HepG2 (cell line): Measurements from ENCODE around the gene TMA7B. TPM values are rescaled to one million over a fixed set of nuclear protein-coding genes. Genes with fewer than 3 reads are reported as not detected.

Source experiments
- ATAC-seq: fragments of 200-7000 bp; cut with Tn5 transposase; 3 replicates; pipeline ENCODE4 v1.9.1; 2020; ENCODE audit warnings: mild to moderate bottlenecking, moderate library complexity
- BruUV-seq: library from RNA; stranded (reverse); fragments of 400-500 nt; replicated peaks from 2 replicates; lab custom pipeline; 2021; lab: Mats Ljungman, UMichigan
- CTCF ChIA-PET: fragments of 300-600 bp; formaldehyde crosslinking; extraction: SDS; loops from one replicate; lab custom pipeline; 2021; ENCODE audit warnings: low total read pairs, inconsistent platforms, low intra/inter-chr PET ratio; lab: Yijun Ruan, JAX
- POLR2A ChIA-PET: fragments of 350-600 bp; sonication (Branson Sonifier 250); formaldehyde crosslinking; loops from one replicate; lab custom pipeline; 2020; ENCODE audit warnings: antibody characterized with exemption, inconsistent platforms; lab: Yijun Ruan, JAX
- DNase-seq: peaks from one replicate; pipeline ENCODE4 v3.0.0-alpha.2; 2015; ENCODE audit warnings: low spot score
- FAIRE-seq: peaks from 3 replicates; lab custom pipeline; 2011; peaks lifted over from hg19 to GRCh38; lab: Jason Lieb, UNC
- H2AFZ ChIP-seq: one replicate; pipeline ENCODE4 v1.6.1; 2011; ENCODE audit warnings: low read length, inconsistent platforms
- H3K27ac ChIP-seq: fragments of 300-600 bp; 3 replicates; pipeline ENCODE4 v1.8.0; 2011; ENCODE audit warnings: mixed run types, mild to moderate bottlenecking, mixed read lengths, low read length, inconsistent platforms; ENCODE audit not compliant: insufficient read depth; ENCODE audit errors: extremely low read length
- H3K27me3 ChIP-seq, 2 experiments: fragments of 200-600 bp in 1 of 2; 2 replicates in 1 of 2; 3 replicates in 1 of 2; pipeline versions ENCODE4 v1.6.0 to v1.8.0; 2011; ENCODE audit warnings: low read length in 2 of 2, mild to moderate bottlenecking in 2 of 2, moderate library complexity in 2 of 2, inconsistent platforms in 1 of 2; ENCODE audit not compliant: insufficient read depth in 2 of 2, control insufficient read depth in 1 of 2
- H3K36me3 ChIP-seq, 2 experiments: fragments of 200-600 bp in 1 of 2; replicated peaks in 1 of 2; 2 replicates in 1 of 2; 3 replicates in 1 of 2; pipeline versions ENCODE4 v1.5.1 to v1.8.0; 2011; ENCODE audit warnings: low read length in 2 of 2, inconsistent platforms in 1 of 2; ENCODE audit not compliant: insufficient read depth in 2 of 2, control insufficient read depth in 1 of 2
- H3K4me1 ChIP-seq: 2 replicates; pipeline ENCODE4 v1.5.1; 2012; ENCODE audit warnings: low read length, inconsistent platforms; ENCODE audit not compliant: insufficient read depth
- H3K4me2 ChIP-seq: 2 replicates; pipeline ENCODE4 v1.6.0; 2011; ENCODE audit warnings: low read depth, low read length, inconsistent platforms
- H3K4me3 ChIP-seq, 3 experiments: fragments of 200-600 bp in 1 of 3; sonication (generic), shearing (Covaris generic) in 1 of 3; replicated peaks in 1 of 3; 2 replicates each; pipeline ENCODE4 v1.5.1; 2011 to 2016; ENCODE audit warnings: low read length in 3 of 3, inconsistent platforms in 2 of 3, low read depth in 2 of 3, mild to moderate bottlenecking in 2 of 3, control low read depth in 1 of 3, mixed read lengths in 1 of 3; ENCODE audit not compliant: insufficient read depth in 1 of 3
- H3K79me2 ChIP-seq: one replicate; pipeline ENCODE4 v1.6.1; 2011; ENCODE audit warnings: low read length, inconsistent platforms; ENCODE audit not compliant: insufficient read depth
- H3K9ac ChIP-seq: 2 replicates; pipeline ENCODE4 v1.6.0; 2011; ENCODE audit warnings: mild to moderate bottlenecking, low read depth, low read length, inconsistent platforms; ENCODE audit not compliant: insufficient read depth
- H3K9me3 ChIP-seq: 2 replicates; pipeline ENCODE4 v1.5.1; 2012; ENCODE audit warnings: mild to moderate bottlenecking, low read length
- H4K20me1 ChIP-seq: 2 replicates; pipeline ENCODE4 v1.6.0; 2011; ENCODE audit warnings: inconsistent platforms, mild to moderate bottlenecking, low read length, moderate library complexity; ENCODE audit not compliant: insufficient read depth
- HDAC1 ChIP-seq: sonication (generic); formaldehyde crosslinking; IDR thresholded peaks from 2 replicates; pipeline ENCODE4 v1.5.1; 2020; ENCODE audit warnings: mild to moderate bottlenecking, missing genetic modification reagents
- IKZF1 ChIP-seq: fragments of 450-650 bp; IDR thresholded peaks from 2 replicates; pipeline ENCODE4 v1.7.1; 2016
- MIER2 ChIP-seq: IDR thresholded peaks from 2 replicates; pipeline ENCODE4 v1.6.1; 2016; ENCODE audit warnings: missing biosample characterization, missing genetic modification reagents
- NKX3-1 ChIP-seq: sonication (generic); formaldehyde crosslinking; IDR thresholded peaks from 2 replicates; pipeline ENCODE4 v1.5.0; 2020; ENCODE audit warnings: missing genetic modification reagents
- PAF1 ChIP-seq: IDR thresholded peaks from 2 replicates; pipeline ENCODE4 v1.6.1; 2016; ENCODE audit warnings: missing genetic modification reagents, missing compliant biosample characterization
- SMC3 ChIP-seq: IDR thresholded peaks from 2 replicates; pipeline ENCODE4 v1.6.1; 2011; ENCODE audit warnings: low read length, improper control_type of control experiment
- XRCC5 ChIP-seq: fragments of 200-400 bp; formaldehyde crosslinking; optimal IDR thresholded peaks from 2 replicates; pipeline ENCODE3; 2017; ENCODE audit warnings: mild to moderate bottlenecking, low read length
- ZKSCAN5 ChIP-seq: sonication (generic); formaldehyde crosslinking; IDR thresholded peaks from 2 replicates; pipeline ENCODE4 v1.5.1; 2020; ENCODE audit warnings: mild to moderate bottlenecking, missing genetic modification reagents
- ZNF431 ChIP-seq: sonication (generic); formaldehyde crosslinking; IDR thresholded peaks from 2 replicates; pipeline ENCODE4 v1.9.0; 2022; ENCODE audit warnings: missing genetic modification reagents, low read depth, mild to moderate bottlenecking, borderline replicate concordance
- ZNF484 ChIP-seq: sonication (generic); formaldehyde crosslinking; IDR thresholded peaks from 2 replicates; pipeline ENCODE4 v1.5.1; 2020; ENCODE audit warnings: mild to moderate bottlenecking, low read depth, missing genetic modification reagents, borderline replicate concordance
- ZNF562 ChIP-seq: sonication (generic); formaldehyde crosslinking; IDR thresholded peaks from 2 replicates; pipeline ENCODE4 v1.8.0; 2022; ENCODE audit warnings: missing genetic modification reagents, borderline replicate concordance
- ZNF749 ChIP-seq: sonication (generic); formaldehyde crosslinking; IDR thresholded peaks from 2 replicates; pipeline ENCODE4 v1.8.0; 2022; ENCODE audit warnings: mild to moderate bottlenecking, missing genetic modification reagents, moderate library complexity, borderline replicate concordance
- WGBS: methylation state at CpG from one replicate; pipeline ENCODE4 v1.1.6; 2017; ENCODE audit warnings: low lambda C conversion rate; 5-methylcytosine and 5-hydroxymethylcytosine counted together
- in situ Hi-C: cut with HindIII; loops from 2 replicates; pipeline ENCODE4 v1.10.0; 2017; ENCODE audit warnings: low pct_unique_long_range_greater_than_20kb; ENCODE audit not compliant: extremely low pct_ligation_motif_present
- intact Hi-C: fragments of 100-400 bp; cut with micrococcal nuclease; formaldehyde crosslinking; loops from one replicate; pipeline ENCODE4 v1.10.0; 2022; ENCODE audit not compliant: unreplicated experiment
- polyA plus RNA-seq, 8 experiments: library from polyadenylated mRNA; depleted of rRNA in 3 of 8; stranded (reverse) in 7 of 8; unstranded in 1 of 8; fragments of >200 nt; fragmentation: Illumina TruSeq in 4 of 8; extraction: Trizol in 4 of 8; gene quantifications; 2 replicates each; pipeline versions ENCODE4 v1.2.1 to v1.2.3, GENCODE V29; 2011 to 2016; ENCODE audit warnings: low read depth in 4 of 8, missing spikeins in 1 of 8, mixed read lengths in 1 of 8; ENCODE audit not compliant: insufficient read depth in 1 of 8
- total RNA-seq, 5 experiments: library from RNA; depleted of rRNA; stranded (reverse); fragments of >200 nt; fragmentation: Illumina TruSeq; extraction: Trizol; gene quantifications; 2 replicates each; pipeline ENCODE4 v1.2.3, GENCODE V29; 2016; ENCODE audit warnings: low read depth in 1 of 5
- TF ChIP-seq, protein P1 (sequence below): sonication (generic); formaldehyde crosslinking; IDR thresholded peaks from 2 replicates; pipeline ENCODE4; 2020; ENCODE audit warnings: missing genetic modification reagents, mild to moderate bottlenecking, borderline replicate concordance
- TF ChIP-seq, protein P2 (sequence below): sonication (generic); formaldehyde crosslinking; IDR thresholded peaks from 2 replicates; pipeline ENCODE4 v1.4.0; 2020; ENCODE audit warnings: missing genetic modification reagents
- TF ChIP-seq, protein P3 (sequence below): sonication (generic); formaldehyde crosslinking; IDR thresholded peaks from 2 replicates; pipeline ENCODE4 v1.8.1; 2023; ENCODE audit warnings: missing genetic modification reagents, mild to moderate bottlenecking, borderline replicate concordance
- TF ChIP-seq, protein P4 (sequence below): sonication (generic); formaldehyde crosslinking; IDR thresholded peaks from 2 replicates; pipeline ENCODE4 v1.4.0; 2020; ENCODE audit warnings: mild to moderate bottlenecking, missing genetic modification reagents, borderline replicate concordance
- TF ChIP-seq, protein P5 (sequence below), 2 experiments: sonication (generic) in 1 of 2; formaldehyde crosslinking in 1 of 2; IDR thresholded peaks; 2 replicates each; pipeline versions ENCODE4 v1.5.1 to v1.6.1; 2011 to 2020; ENCODE audit warnings: borderline replicate concordance in 1 of 2, low read depth in 1 of 2, low read length in 1 of 2, mild to moderate bottlenecking in 1 of 2, missing genetic modification reagents in 1 of 2, moderate library complexity in 1 of 2

The TMA7B gene
- total and polyA plus RNA-seq, 2 of the 13 experiments (the other 11 are each of a cell fraction or from before 2014, with no cell fraction given): not detected

DNA sequence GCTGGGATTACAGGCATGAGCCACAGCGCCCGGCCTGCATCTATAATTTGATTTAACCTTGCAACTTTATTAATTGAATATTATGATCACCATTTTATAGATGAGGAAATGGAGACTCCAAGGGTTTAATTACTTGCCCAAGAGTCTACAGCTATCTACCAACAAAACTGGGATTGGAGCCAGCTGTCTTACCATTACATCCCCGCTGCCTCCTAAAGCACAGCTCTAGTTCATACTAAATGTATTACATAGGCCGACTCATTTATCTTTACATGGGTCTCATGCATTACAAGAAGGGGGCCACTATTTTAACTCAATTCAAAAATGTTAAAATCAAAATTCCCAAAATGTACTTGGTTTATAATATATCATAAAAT is 14.1 kb upstream of the TMA7B start:
- POLR2A ChIA-PET: no interaction called here
- Histone ChIP-seq H3K9ac (no peak overlapping the region), H2AFZ (no peak overlapping the region), H3K79me2 (no peaks in the 10 kb centered on the region), H3K4me2 (no peak overlapping the region), H3K4me3 (no peak overlapping the region), H3K27ac (no peak overlapping the region), H3K9me3 (no peaks in the 10 kb centered on the region), H3K4me1 (peaks cover 28% of the 10 kb centered on the region), H3K27me3 (peaks cover 0 to 10% of the 10 kb centered on the region in 2 experiments; a peak in 2 of 5 replicates), H4K20me1 (no peaks in the 10 kb centered on the region), H3K36me3 (no peaks in the 10 kb centered on the region)
- FAIRE-seq: no peak
- BruUV-seq: no TSS peak
- DNase-seq: no peak
- in situ Hi-C loops (no loop called here), intact Hi-C loops (no loop called here)
- ATAC-seq: no peak
- WGBS: 71% methylated on average over 4 of the region's 4 CpGs
- CTCF ChIA-PET: no interaction called here
- no peak for TF ChIP-seq ZNF484
- TF ChIP-seq SMC3: no peak
- no peak for TF ChIP-seq MIER2 (CRISPR knock-in tag)
- TF ChIP-seq ZNF431 (CRISPR knock-in tag): no peak
- TF ChIP-seq, protein P1, sequence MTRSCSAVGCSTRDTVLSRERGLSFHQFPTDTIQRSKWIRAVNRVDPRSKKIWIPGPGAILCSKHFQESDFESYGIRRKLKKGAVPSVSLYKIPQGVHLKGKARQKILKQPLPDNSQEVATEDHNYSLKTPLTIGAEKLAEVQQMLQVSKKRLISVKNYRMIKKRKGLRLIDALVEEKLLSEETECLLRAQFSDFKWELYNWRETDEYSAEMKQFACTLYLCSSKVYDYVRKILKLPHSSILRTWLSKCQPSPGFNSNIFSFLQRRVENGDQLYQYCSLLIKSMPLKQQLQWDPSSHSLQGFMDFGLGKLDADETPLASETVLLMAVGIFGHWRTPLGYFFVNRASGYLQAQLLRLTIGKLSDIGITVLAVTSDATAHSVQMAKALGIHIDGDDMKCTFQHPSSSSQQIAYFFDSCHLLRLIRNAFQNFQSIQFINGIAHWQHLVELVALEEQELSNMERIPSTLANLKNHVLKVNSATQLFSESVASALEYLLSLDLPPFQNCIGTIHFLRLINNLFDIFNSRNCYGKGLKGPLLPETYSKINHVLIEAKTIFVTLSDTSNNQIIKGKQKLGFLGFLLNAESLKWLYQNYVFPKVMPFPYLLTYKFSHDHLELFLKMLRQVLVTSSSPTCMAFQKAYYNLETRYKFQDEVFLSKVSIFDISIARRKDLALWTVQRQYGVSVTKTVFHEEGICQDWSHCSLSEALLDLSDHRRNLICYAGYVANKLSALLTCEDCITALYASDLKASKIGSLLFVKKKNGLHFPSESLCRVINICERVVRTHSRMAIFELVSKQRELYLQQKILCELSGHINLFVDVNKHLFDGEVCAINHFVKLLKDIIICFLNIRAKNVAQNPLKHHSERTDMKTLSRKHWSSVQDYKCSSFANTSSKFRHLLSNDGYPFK (CRISPR knock-in tag): no peak
- TF ChIP-seq, protein P2, sequence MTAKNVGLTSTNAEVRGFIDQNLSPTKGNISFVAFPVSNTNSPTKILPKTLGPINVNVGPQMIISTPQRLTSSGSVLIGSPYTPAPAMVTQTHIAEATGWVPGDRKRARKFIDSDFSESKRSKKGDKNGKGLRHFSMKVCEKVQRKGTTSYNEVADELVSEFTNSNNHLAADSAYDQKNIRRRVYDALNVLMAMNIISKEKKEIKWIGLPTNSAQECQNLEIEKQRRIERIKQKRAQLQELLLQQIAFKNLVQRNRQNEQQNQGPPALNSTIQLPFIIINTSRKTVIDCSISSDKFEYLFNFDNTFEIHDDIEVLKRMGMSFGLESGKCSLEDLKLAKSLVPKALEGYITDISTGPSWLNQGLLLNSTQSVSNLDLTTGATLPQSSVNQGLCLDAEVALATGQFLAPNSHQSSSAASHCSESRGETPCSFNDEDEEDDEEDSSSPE (CRISPR knock-in tag): no peak
- no peak for TF ChIP-seq ZKSCAN5
- TF ChIP-seq, protein P3, sequence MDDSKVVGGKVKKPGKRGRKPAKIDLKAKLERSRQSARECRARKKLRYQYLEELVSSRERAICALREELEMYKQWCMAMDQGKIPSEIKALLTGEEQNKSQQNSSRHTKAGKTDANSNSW (CRISPR knock-in tag): no peak
- no peak for TF ChIP-seq HDAC1 (CRISPR knock-in tag)
- no peak for TF ChIP-seq ZNF749 (CRISPR knock-in tag)
- no peak for TF ChIP-seq IKZF1
- TF ChIP-seq, protein P4, sequence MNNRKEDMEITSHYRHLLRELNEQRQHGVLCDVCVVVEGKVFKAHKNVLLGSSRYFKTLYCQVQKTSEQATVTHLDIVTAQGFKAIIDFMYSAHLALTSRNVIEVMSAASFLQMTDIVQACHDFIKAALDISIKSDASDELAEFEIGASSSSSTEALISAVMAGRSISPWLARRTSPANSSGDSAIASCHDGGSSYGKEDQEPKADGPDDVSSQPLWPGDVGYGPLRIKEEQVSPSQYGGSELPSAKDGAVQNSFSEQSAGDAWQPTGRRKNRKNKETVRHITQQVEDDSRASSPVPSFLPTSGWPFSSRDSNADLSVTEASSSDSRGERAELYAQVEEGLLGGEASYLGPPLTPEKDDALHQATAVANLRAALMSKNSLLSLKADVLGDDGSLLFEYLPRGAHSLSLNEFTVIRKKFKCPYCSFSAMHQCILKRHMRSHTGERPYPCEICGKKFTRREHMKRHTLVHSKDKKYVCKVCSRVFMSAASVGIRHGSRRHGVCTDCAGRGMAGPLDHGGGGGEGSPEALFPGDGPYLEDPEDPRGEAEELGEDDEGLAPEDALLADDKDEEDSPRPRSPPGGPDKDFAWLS: no peak
- TF ChIP-seq ZNF562 (CRISPR knock-in tag): no peak
- TF ChIP-seq XRCC5: no peak
- TF ChIP-seq, protein P5, sequence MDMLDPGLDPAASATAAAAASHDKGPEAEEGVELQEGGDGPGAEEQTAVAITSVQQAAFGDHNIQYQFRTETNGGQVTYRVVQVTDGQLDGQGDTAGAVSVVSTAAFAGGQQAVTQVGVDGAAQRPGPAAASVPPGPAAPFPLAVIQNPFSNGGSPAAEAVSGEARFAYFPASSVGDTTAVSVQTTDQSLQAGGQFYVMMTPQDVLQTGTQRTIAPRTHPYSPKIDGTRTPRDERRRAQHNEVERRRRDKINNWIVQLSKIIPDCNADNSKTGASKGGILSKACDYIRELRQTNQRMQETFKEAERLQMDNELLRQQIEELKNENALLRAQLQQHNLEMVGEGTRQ (IDR thresholded peaks at IDR 0.05; ENCODE audit: low read depth, low read length): no peak
- TF ChIP-seq, protein P5 (CRISPR knock-in tag; IDR thresholded peaks at IDR 0.05; ENCODE audit: borderline replicate concordance): no peak
- no peak for TF ChIP-seq PAF1
- no peak for TF ChIP-seq NKX3-1
